IPS DF 4.7 (cell line): ENCODE results near the gene KIRREL3.

Experiments used
- DNase-seq: peaks from one replicate; pipeline ENCODE4 v3.0.0-alpha.2; 2013; ENCODE audit warnings: low spot score; ENCODE audit errors: extremely low read depth

KIRREL3 gene

DNA sequence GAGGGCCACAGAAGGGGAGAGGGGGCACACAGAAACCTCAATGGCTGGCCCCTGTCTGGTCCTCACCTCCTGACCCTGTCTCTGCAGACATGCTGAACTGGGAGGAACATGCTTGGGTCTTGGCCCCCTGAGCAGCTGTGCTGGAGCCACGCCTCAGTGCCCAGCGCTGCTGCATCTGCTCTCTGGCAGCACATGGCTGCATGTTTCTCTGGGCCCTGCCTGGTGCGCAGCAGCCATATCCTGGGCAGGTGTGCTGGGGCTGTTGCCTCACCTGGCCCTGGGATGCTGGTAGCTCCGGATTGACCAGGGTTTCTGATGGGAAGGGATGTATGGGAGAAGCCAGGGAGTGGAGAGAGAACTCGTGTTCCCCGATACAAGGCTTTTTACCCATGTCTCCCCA, 397.1 kb downstream of the KIRREL3 start:
- DNase-seq = no peak

DNA sequence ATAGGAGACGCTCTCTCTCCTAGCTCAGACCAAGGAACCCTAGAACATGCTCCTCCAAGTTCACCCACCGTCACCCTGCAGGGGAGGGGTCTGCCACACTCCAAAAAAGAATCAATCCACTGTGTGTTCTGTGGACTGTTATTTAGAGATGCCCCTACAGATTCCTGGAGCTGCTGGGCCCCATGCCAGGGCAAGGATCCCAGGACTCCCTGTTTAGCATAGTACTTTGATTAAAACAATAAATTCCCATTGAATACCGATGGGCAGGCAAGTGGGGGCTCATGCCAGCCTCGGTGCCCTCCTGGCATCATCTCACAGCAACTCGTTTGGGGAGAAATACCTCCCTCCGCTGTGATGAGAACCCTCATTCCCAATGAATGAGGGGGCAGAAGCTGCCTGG, 397.6 kb downstream of the KIRREL3 start:
- no peak for DNase-seq

DNA sequence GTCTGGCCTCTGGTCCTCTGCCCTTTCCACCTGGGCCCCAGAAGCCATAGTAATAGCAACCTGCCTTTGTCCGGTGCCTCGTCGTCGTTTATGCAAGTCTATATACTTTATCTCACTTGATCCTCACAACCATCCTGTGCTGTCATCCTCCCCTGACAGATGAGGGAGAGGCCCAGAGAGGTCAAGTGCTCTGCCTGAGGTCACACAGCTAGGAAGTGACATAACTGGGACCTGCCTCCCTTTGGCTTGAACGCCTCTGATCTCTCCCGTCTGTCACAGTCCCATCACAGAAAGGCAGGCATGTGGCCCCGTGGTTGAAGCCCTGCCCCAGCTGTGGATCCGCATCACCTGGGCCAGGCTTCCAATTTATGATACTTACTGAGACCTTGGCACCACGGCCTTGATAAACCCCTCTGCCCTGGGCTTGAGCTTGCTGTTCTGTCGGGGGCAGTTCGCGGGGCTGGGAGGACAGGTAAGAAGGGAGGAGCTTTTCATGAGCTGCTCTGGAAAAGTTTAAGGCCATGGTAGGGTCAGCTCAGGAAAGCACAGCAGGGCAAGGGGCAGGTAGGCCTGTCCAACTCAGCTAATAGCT, 398.1 kb downstream of the KIRREL3 start:
- no peak for DNase-seq

DNA sequence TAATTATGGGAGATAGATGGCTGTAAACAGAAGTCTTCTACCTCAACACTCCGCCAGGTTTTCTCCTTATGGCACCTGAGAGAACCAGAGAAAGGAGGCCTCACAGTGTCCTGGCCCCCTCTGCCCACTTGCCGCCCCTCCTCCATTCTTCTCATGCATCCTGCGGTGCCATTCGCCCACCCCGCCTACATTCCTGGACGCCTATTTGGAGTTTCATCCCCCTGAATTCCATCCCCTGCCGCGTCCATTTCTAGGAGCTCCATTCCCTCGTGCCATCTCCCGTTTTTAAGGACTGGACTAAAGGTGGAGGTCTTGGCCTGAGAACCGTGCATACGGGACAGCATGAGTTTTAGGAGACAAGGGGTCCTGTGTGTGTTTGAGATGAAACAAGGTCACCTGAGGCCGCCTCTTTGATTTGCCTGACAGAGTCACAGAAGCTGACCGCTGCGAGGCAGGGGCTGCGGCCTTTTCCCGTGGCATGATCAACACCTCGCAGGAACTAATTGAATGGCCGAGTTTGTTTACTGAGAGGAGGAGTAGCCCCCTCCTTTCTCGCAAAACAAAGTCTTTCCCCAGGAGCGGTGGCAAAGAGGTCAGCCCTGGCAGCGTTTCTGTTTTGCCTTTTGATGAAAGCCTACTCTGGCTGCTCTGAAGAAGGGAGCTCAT, 398.9 kb downstream of the KIRREL3 start:
- DNase-seq = no peak

DNA sequence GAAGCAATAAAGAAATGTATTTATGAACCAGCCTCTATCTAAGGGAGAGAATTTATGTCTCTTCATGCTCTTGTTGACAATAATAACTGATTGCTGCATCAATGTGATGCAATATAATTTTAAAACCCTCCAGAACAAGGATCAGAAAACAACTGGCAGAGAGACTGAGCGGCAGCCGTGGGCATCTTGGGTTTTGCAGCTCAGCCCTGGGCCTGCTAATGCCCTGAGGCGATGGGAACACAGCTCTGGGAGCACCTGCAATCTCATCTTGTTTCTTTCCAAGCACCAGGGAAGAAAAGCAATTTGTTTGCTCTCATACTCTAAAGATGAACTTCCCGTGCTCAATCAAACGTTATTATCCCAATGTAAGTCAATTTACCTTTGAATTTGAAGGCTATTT, 399.4 kb downstream of the KIRREL3 start:
- no peak for DNase-seq

DNA sequence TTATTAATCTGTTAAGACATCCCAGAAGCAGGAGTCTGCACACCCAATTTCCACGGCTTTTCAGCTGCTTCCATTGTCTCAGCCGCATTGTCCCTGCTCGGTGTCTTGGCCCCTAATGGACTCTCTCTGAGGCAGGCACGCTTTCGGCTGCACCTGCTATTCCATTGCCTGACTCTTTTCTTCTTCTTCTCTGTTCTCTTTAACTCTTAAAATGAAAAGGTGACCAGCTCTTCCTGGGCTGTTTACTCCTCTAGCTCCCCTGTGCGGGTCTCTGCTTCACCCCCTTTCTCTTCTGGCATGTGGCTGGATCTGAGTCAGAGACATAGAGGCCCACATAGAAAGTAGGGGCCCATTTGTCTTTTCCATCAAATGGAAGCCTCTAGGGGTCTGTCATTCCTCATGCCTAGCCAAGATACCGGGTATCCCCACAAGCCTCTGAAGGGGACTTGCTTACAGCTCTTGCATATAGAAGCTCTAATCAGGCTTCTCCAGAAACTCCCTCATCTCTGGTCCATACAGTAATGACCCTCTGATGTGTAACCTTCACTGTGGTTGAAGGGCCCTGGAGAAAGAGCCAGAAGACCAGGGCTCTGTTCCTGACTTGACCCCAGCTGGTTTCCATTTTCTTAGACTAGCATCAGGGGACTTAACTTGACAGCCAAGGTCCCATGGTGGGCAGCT, 401.2 kb downstream of the KIRREL3 start:
- no peak for DNase-seq

DNA sequence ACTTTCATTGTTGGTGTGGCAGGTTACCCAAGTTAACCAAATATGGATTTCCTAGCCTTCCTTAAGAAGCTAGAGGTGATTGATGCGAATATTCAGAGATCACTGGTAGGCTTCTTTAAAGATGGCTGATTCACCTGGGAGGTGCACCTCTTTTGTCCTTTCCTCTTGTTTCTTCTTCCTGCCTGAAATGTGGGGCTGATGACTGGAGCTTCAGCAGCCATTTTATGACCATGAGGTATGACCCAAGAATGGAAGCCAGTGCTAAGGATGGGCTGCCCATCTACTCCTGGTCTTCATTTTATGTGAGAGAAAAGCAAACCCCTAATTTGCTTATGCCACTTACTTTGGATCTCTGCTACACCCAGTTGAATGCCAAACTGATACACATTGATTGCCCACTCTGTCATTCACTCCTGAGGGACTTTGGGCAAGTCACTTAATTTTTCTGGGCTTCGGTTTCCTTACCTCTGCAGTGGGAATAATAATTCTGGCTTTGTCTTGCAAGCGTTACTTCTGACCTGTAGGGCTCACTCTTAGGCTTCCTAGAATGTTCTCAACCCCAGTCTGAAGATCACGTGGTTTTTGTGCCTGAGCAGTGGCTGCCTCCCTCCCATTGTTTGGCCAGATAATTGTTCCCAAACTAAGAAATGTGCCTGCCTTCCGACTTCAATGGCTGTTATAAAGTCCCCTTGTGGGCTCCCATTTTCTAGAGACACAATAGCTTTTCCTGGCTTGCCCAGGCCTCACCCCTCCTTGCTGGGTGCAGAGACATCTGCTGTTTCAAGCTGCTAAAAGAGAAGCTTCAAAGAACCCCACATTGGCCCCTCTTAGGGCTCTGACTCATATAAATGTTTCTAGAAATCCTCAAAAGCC, 402.0 kb downstream of the KIRREL3 start:
- no peak for DNase-seq

DNA sequence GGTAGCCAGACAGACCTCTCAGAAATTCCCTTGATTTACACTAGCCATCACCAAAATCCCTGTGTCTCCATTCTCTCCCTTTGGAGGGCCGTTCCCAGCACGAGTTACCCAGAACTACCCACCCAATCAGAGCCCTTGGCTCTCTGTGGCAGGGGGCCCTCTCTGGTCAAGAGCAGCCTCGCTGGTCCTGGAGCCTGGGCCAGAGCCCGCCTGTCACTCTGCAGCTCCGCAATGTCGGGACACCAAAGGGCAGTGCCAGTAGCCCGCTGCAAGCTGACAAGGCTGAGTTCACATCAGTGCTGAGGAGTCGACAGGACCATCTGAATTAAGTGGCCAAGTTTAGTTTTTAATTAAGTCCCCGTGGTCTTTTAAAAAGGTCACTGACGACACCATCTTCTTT, 403.5 kb downstream of the KIRREL3 start:
- no peak for DNase-seq

DNA sequence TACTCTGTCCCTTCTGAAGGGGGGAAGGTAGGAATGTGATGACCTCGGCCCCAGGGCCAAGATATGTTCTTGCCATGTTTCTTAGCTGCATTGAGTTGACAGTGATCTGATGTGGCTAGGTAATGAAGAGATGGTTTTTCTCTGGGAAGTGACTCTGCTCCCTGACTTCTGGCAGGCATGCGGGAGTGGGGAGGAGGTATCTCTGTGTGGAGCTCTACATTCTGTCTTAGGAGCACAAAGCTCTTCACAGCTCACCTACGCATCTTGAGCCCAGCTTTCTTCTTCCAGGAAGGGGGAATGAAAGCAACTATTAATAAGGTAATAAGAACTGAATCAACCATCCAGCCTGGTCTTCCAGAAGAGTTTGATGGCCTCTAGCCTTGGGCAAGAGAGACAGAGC, 404.1 kb downstream of the KIRREL3 start:
- DNase-seq = no peak

DNA sequence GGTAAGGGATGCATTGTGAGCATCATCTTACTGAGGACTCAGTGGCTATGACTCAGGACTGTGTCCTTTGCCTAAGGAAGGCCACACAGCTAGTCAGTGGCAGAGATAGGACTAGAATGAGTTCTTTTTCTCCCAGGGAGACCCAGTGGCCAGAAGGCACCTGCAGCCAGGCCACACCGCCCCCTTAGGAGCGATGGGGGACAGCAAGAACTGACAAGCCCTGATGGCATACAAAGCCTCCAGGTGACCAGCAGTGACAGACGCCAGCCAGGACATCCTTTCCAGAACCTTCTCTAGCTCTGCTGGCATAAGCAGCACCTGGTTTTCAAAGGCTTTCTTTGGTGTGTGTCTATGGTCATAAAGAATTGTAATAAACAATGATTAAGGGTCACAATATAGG, 405.0 kb downstream of the KIRREL3 start:
- DNase-seq = no peak

DNA sequence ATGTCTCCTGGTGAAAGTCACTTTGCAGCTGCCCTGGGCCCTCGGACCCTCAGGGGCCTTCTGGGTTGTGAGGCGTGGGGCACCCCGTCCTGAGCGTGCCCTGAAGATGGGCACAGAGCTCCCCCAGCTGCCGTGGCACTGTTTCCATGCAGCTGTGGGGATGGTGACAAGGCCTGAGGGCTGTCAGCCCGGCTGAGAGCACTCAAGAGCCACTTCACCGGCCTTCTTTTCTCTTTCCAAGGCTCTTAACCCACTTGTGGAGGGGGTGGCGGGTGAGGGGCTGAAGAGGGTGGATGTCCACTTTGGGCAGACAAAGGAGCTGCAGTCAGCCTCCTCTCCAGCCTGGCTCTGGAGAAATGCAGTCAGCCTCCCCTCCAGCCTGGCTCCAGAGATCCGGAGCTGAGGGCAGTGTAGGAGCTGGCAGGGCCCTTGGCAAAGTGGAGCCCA, 405.6 kb downstream of the KIRREL3 start:
- DNase-seq = no peak

DNA sequence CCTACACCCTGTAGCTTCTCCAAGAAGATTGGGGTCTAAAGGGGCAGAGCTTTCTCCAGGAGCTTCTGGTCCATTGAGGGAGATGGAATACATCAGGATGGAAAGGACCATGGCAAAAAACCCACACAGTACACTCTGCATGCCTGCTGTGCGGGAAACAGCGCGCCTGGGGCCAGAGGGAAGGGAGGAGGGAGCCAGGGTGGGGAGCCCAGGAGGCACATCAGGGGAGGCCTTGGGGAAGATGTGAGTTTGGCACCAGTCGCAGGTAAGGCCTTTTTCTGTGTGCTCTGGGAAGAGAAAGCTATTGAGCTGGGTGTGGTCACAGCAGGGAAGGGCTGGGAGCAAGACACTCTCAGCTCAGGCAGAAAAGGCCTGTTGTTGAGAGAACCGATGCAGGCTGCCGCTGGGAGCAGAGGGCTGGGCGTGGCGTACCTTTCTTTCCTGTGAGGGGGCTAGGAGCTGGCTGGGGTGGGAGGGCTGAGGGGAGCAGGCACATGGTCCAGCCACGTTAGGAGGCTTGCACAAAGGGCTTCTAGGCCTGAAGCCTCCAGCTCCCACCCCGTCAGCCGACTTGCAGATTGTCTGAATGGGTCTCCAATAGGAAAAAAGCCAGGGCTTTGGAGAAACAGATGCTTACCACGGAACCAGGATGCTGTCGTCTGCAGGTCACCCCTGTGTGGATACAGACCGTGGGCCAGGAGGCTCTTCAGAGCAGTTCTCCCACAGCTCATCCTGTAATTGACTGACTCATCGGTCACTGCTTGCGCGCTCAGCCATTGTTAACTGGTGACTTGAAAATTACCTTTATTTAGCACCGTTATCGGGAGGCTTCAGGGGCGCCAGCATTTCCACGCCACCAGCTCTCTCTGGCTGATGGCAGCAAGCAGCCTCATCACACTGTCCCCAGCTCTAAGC, 407.8 kb downstream of the KIRREL3 start:
- DNase-seq = no peak

DNA sequence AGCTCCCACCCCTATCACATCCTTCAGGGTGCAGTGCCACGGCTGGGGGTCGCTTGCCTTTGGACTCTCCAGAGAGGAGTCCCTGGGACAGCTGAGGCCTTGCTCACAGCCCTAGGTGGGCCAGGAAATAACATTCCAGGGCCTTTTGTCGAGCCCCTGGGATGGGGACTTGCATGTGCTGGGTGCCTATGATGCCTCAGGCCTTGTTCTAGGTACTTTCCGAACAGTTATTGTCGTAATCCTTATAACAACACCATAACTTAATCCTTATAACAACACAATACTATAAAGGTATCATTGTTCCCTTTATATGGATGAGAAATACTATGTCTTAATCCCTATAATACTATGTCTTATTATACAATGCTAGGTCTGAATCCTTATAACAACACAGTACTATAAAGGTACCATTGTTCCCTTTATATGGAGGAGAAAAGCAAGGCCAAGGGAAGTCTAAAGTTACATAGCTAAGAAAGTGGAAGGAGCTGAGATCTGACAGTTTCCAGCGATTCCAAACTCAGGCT, 408.5 kb downstream of the KIRREL3 start:
- no peak for DNase-seq

DNA sequence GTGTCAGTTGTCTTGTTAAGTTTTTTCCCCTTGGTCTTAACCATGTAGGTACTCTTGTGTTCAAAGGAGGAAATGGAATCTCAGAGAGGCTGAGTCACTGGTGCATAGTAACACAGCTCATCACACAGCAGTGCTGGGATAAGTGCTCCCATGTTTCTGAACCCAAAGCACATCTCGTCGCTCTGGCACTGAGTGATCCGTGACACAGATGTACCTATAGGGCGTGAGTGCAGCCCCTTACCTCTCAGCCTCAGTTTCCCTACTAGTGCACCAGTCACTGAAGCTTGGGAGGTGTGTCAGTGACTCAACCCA, 411.1 kb downstream of the KIRREL3 start:
- DNase-seq = no peak

DNA sequence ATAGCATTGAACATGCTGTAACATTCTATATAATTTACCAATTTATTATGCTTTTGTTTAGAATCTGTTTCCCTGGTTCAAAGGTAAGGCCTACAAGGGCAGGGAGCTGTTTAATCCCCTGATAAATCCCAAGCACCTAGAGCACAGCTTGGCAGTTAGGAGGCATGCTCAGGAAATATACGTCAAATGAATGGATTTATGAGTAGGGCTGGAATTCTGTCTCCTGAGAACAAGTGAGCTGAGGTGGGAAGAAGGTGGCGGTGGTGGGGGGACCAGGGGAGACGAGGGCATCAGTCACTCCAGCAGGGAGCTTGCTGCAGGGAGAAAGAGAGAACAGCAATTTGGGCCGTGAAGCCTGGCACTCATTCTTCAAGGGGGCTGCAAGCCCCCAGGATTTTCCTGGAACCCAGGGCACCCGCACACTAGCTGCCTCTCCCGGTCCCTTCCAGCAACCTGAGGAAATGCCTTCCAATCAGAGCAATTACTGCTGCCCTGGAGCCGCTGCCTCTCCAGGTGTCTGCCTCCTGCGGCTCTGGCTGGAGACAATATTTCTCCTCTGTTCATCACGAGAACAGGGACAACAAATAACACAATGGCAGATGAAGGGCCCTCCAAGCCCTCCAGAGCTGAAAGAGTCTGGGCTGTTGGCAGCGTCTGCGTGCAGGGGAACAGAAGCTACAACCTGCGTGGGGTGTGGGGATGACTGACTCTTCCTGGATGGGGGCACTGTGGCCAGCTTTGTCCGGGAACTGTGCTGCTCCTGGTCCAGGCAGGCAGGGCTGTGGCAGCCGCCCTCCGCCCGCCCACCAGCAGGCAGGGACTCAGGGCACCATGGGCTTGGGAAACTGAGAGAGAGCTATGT, 411.7 kb downstream of the KIRREL3 start:
- no peak for DNase-seq

DNA sequence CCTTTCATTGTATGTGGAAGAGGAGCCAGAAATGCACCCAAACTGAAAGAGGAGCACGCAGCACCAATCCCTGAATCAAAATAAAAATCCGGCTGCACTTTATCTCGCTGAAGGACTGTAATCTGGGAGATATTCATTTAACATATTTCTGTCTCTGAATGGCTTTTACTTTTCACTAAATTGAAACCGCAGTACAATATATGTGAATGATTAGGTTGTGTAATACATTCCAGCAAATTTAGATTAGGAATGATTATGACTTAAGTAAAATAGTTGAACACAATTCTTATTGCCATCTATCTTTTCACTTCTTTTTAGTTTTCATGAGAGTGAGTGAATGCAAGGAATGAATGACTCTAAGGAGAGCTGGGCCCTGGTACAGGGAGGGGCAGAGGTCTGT, 413.0 kb downstream of the KIRREL3 start:
- no peak for DNase-seq

DNA sequence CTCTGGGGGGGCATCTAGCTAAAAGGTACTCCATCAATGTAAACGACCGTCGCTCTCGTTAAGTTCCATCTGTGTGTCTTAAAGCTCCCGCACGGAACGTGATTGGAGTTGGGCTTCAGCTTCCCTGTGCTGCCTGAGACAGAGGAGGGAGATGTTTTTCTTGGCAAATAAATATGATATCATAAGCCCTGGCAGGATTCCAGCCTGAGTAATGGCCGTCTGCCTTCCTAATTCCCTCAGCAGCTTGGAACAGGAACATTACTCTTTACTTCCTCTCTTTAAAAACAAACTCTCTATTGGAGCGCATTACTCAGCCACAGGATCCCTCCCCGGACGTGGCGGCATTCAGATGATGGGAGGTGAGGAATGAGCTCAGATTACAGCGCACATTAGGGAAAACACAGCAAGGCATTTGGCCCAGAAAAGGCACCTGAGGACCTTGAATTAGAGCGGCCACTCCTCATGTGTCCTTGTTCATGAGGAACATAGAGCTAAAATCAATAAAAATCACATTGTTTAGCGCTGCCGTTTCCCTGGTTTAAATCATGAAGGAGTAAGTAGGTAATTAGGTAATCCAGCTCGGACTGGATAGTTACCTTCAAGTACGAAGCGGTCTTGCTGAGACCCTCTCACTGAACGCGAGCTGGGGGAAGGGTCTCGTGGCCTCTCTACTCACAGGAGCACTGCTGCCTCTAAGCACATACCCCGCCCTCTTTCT, 414.6 kb downstream of the KIRREL3 start:
- no peak for DNase-seq

DNA sequence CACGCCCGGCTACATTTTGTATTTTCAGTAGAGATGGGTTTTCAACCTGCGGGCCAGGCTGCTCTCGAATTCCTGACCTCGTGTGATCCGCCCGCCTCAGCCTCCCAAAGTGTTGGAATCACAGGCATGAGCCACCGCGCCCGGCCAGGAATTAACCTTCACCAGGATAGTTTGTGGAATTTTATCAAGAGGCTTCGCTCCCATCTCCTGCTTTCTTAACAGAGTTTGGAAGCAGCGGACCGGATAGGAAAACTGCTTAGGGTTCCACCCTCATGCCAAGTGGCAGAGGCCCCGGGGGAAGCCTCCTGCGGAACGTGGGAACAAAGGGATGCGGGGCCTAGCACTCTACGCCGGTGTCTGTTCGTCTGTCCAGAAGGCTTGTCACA, 415.2 kb downstream of the KIRREL3 start:
- no peak for DNase-seq
